Breast epithelium (tissue), 4 donors: ENCODE measurements around the gene CXXC4. TPM values are rescaled to one million over a fixed set of nuclear protein-coding genes. Genes with fewer than 3 reads are reported as not detected.

Experiments
- DNase-seq, 2 donors: peaks; one replicate each; pipeline ENCODE4 v3.0.0-alpha.2; 2019; ENCODE audit warnings: low spot score in 2 of 2
- H3K27ac ChIP-seq, 2 donors: fragments of 200-600 bp; sonication (generic) in 1 of 2; one replicate each; pipeline ENCODE4 v1.5.1; 2016 to 2019; ENCODE audit warnings: mild to moderate bottlenecking in 1 of 2
- H3K27me3 ChIP-seq, 2 donors: fragments of 200-600 bp; sonication (generic) in 1 of 2; one replicate each; pipeline versions ENCODE4 v1.5.1 to v1.6.0; 2017 to 2019; ENCODE audit warnings: control low read depth in 1 of 2, mild to moderate bottlenecking in 1 of 2
- H3K36me3 ChIP-seq: fragments of 200-600 bp; one replicate; pipeline ENCODE4 v1.5.1; 2019
- H3K4me1 ChIP-seq, 2 donors: fragments of 200-600 bp; sonication (generic); one replicate each; pipeline ENCODE4 v1.5.1; 2016 to 2019; ENCODE audit warnings: control low read depth in 1 of 2
- H3K4me3 ChIP-seq, 3 donors: fragments of 200-600 bp; sonication (generic); 1 replicate in 2 of 3; 2 replicates in 1 of 3; pipeline ENCODE4 v1.5.1; 2016 to 2019; ENCODE audit warnings: mild to moderate bottlenecking in 3 of 3, moderate library complexity in 2 of 3
- H3K9me3 ChIP-seq, 2 donors: fragments of 200-600 bp; sonication (generic) in 1 of 2; one replicate each; pipeline ENCODE4 v1.5.1; 2016 to 2019; ENCODE audit warnings: control low read depth in 1 of 2
- CTCF ChIP-seq, 3 donors: fragments of 450-650 bp; IDR thresholded peaks; one replicate each; pipeline ENCODE4 v1.5.1; 2016 to 2017; ENCODE audit warnings: antibody characterized with exemption in 3 of 3, mild to moderate bottlenecking in 3 of 3, moderate library complexity in 3 of 3
- POLR2A ChIP-seq: fragments of 450-650 bp; IDR thresholded peaks from one replicate; pipeline ENCODE4 v1.6.1; 2016; ENCODE audit warnings: antibody characterized with exemption, mild to moderate bottlenecking, moderate library complexity
- POLR2AphosphoS5 ChIP-seq, 3 donors: sonication (generic); formaldehyde crosslinking; IDR thresholded peaks; one replicate each; pipeline ENCODE4 v1.6.1; 2017; ENCODE audit warnings: antibody characterized with exemption in 3 of 3
- intact Hi-C: fragments of 100-400 bp; cut with DNase I; formaldehyde crosslinking; loops from one replicate; pipeline ENCODE4 v1.15.1; 2023; ENCODE audit warnings: low total_unique reads
- total RNA-seq, 3 donors: library from RNA; depleted of rRNA; stranded (reverse); fragments of >200 nt; gene quantifications; one replicate each; pipeline ENCODE4 v1.1.0, GENCODE V29; 2016

The CXXC4 gene
- total RNA-seq, 3 donors from 2014 or later: 0.32 to 4.0 (median 3.3) TPM

- no peak for DNase-seq
- H3K27ac ChIP-seq: peak overlapping the region; percentile 80
- H3K9me3 ChIP-seq: no peaks in the 10 kb centered on the region
- no peaks in the 10 kb centered on the region for H3K27me3 ChIP-seq
- intact Hi-C loops: no loop called here
- TF ChIP-seq CTCF (IDR thresholded peaks at IDR 0.05): no peak
- no peak for TF ChIP-seq POLR2AphosphoS5 (IDR thresholded peaks at IDR 0.05)
- no peak for TF ChIP-seq POLR2A
- peak overlapping the region; percentile 45 to 64 (median 60) for H3K4me3 ChIP-seq
- no peaks in the 10 kb centered on the region for H3K36me3 ChIP-seq
- no peaks in the 10 kb centered on the region for H3K4me1 ChIP-seq
These were observed 509 bp downstream of the CXXC4 start for GRCh38 chr4:104494185-104494584.

GRCh38 chr4:104493081-104493831 lies 1.4 kb downstream of the CXXC4 start:
- H3K4me1 ChIP-seq: no peaks in the 10 kb centered on the region
- intact Hi-C loops: no loop called here
- no peak for DNase-seq
- H3K4me3 ChIP-seq: no peak overlapping the region
- H3K27me3 ChIP-seq: no peaks in the 10 kb centered on the region
- H3K27ac ChIP-seq: peak overlapping the region; percentile 4 to 73
- no peak for TF ChIP-seq POLR2A
- no peak for TF ChIP-seq POLR2AphosphoS5 (IDR thresholded peaks at IDR 0.05)
- TF ChIP-seq CTCF (IDR thresholded peaks at IDR 0.05): no peak
- no peaks in the 10 kb centered on the region for H3K36me3 ChIP-seq
- H3K9me3 ChIP-seq: no peaks in the 10 kb centered on the region

- Histone ChIP-seq H3K4me1 (no peaks in the 10 kb centered on the region), H3K36me3 (no peaks in the 10 kb centered on the region), H3K27me3 (no peaks in the 10 kb centered on the region), H3K4me3 (peak overlapping the region; percentile 53 to 69 (median 67)), H3K27ac (peak overlapping the region; percentile 73 to 90), H3K9me3 (no peaks in the 10 kb centered on the region)
- no peak for TF ChIP-seq POLR2A
- TF ChIP-seq POLR2AphosphoS5 (IDR thresholded peaks at IDR 0.05): no peak
- no peak for TF ChIP-seq CTCF (IDR thresholded peaks at IDR 0.05)
- intact Hi-C loops: no loop called here
- no peak for DNase-seq
These were observed 2.4 kb downstream of the CXXC4 start for GRCh38 chr4:104492183-104492771.

- Histone ChIP-seq H3K36me3 (no peaks in the 10 kb centered on the region), H3K9me3 (no peaks in the 10 kb centered on the region), H3K27ac (peak overlapping the region; percentile 73 to 90), H3K4me1 (no peaks in the 10 kb centered on the region), H3K27me3 (no peaks in the 10 kb centered on the region), H3K4me3 (peak overlapping the region; percentile 53 to 69 (median 67))
- intact Hi-C loops: no loop called here
- peak in 1 of 2 donors; percentile 52 for DNase-seq
- TF ChIP-seq POLR2A (no peak), POLR2AphosphoS5 (IDR thresholded peaks at IDR 0.05) (no peak), CTCF (IDR thresholded peaks at IDR 0.05) (no peak)
These were observed 3.1 kb downstream of the CXXC4 start for GRCh38 chr4:104491481-104492182.
